Prostate gland (tissue), 2 donors: ENCODE data around the gene ZNF536.

ENCODE experiments used
- POLR2A ChIP-seq: fragments of 450-650 bp; IDR thresholded peaks from one replicate; pipeline ENCODE4 v1.6.1; 2016; ENCODE audit warnings: antibody characterized with exemption, mild to moderate bottlenecking
- TF ChIP-seq, protein P1 (sequence below), 4 experiments: fragments of 200-600 bp in 2 of 4; fragments of 450-650 bp in 2 of 4; sonication (generic) in 2 of 4; IDR thresholded peaks; 1 replicate in 3 of 4; 2 replicates in 1 of 4; pipeline ENCODE4 v1.5.1; 2016 to 2019; ENCODE audit warnings: antibody characterized with exemption in 4 of 4, mild to moderate bottlenecking in 2 of 4, moderate library complexity in 2 of 4

DNA sequence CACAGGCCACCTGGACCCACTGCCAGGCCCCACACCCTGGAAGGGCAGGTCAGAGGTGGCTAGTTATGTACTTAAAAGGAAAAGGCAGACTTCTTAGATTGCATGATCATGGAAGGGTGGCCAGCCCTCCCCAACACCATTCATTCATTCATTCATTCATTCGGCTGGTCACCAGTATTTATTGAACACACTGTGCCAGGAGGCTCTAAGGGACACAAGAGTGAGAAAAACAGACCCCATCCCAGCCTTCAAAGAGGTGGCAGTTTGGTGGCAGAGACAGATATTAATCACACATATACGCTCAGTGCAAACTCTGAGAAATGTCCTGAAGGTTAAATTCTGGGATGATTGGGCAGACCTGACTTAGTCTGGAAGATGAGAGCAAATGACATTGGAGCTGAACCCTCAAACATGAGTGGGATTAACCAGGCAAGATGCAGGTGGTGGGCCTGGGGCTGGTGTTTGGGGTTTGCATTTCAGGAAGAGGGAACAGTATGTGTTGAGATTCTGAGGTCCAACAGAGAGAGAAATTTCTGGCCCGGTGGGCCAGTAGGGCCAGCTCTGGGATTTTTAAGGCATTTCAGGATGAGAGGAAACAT is 147.5 kb downstream of the ZNF536 start:
- TF ChIP-seq, protein P1, sequence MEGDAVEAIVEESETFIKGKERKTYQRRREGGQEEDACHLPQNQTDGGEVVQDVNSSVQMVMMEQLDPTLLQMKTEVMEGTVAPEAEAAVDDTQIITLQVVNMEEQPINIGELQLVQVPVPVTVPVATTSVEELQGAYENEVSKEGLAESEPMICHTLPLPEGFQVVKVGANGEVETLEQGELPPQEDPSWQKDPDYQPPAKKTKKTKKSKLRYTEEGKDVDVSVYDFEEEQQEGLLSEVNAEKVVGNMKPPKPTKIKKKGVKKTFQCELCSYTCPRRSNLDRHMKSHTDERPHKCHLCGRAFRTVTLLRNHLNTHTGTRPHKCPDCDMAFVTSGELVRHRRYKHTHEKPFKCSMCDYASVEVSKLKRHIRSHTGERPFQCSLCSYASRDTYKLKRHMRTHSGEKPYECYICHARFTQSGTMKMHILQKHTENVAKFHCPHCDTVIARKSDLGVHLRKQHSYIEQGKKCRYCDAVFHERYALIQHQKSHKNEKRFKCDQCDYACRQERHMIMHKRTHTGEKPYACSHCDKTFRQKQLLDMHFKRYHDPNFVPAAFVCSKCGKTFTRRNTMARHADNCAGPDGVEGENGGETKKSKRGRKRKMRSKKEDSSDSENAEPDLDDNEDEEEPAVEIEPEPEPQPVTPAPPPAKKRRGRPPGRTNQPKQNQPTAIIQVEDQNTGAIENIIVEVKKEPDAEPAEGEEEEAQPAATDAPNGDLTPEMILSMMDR (IDR thresholded peaks at IDR 0.05) = no peak
- no peak for TF ChIP-seq POLR2A
